Astrocyte (in vitro differentiated cells and primary cell): ENCODE data around the gene PALM2AKAP2.

ENCODE experiments used
- CTCF ChIP-seq: IDR thresholded peaks from 2 replicates; pipeline ENCODE4 v1.5.1; 2011; ENCODE audit warnings: low read depth, mild to moderate bottlenecking, inconsistent platforms, low read length, moderate library complexity; ENCODE audit not compliant: insufficient read depth
- EZH2 ChIP-seq: IDR thresholded peaks from 2 replicates; pipeline ENCODE4 v1.6.1; 2012; ENCODE audit warnings: mild to moderate bottlenecking, low read length, inconsistent platforms; ENCODE audit not compliant: insufficient read depth

DNA sequence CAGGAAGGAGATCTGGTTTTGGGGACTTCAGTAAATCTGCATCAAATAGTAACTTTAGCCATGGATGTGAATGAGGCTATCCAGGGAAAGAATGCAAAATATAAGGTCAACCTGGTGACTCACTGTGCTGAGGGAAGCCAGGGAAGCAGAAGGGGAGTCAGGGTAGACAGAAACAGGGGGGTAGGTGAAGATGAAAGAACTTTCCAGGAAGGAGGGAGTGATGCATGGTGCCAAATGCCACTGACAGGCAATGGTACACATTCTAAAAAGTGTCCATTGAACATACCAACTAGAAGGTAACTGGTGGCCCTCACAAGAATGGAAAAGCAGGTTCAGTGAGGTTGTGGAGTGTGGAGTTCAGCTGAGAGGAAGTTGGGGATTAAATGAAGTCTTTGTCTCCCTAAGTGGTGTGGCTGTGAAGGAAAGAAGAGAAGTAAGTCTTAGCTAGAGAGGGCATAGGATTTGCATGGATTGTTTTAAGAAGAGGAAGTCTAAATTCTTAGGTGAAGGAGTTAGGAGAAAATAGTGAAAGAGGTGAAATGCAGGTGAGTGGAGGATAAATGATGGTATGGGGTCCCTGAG is 35.5 kb downstream of the PALM2AKAP2 start:
- no peak for TF ChIP-seq EZH2
- no peak for TF ChIP-seq CTCF
